GM18520 (cell line): ENCODE measurements around the gene ZBTB20.

Experiments used
- ATAC-seq: cut with Tn5 transposase; IDR thresholded peaks from one replicate; pipeline ENCODE4 v1.9.1; 2021; ENCODE audit not compliant: unreplicated experiment

The ZBTB20 gene

DNA sequence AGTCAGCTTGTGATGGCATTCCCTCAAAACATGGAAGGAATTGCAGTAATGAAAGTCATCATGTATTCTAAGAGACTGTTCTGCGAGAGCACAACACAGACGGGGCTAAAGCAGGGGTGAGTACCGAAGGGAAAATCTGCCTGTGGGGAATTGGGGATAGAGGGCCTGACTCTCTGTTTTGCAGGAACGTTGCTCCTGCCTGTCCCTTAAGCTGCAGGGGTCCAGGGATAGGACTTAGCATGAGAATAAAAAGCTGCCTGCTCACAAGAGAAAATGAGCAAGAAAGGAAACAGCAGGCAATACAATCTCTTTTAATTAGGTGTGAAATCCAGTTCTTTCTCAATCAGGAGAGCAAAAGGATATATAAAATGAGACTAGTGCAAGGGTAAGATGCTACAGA, 791.0 kb downstream of the ZBTB20 start:
- ATAC-seq: no peak

DNA sequence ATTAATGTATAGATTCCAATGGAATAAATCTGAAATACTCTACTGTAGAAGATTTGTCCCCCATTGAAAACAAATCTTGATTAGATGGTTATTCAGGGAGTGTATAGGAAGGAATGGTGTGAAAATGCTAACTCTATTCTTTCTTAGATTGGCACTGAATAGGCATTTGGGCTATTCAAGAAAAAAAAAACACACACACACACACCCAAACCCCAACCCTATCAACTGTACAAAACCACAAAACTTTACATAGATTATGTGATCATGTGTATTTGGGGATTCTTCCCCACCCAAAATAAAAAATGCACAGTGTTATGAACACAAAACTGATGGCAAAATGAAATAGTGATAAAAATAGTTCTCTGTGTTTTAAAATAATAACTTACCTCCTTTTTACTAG, 791.4 kb downstream of the ZBTB20 start:
- ATAC-seq: no peak

DNA sequence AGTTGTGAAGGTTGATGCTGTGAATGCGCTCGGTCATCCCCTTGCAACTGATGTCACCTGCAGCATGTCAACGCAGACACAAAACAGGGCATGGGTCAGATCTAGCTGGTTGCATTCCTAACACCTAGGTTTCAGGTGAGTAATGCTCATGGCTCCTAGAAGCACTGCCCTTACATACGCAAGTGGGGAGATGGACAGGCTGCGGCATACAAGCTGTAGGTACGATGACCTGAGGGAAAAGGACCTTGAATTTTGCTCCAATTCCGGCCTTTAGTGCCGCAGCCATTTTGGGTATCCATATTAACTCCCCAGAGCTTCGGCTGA, 795.3 kb downstream of the ZBTB20 start:
- ATAC-seq: no peak

DNA sequence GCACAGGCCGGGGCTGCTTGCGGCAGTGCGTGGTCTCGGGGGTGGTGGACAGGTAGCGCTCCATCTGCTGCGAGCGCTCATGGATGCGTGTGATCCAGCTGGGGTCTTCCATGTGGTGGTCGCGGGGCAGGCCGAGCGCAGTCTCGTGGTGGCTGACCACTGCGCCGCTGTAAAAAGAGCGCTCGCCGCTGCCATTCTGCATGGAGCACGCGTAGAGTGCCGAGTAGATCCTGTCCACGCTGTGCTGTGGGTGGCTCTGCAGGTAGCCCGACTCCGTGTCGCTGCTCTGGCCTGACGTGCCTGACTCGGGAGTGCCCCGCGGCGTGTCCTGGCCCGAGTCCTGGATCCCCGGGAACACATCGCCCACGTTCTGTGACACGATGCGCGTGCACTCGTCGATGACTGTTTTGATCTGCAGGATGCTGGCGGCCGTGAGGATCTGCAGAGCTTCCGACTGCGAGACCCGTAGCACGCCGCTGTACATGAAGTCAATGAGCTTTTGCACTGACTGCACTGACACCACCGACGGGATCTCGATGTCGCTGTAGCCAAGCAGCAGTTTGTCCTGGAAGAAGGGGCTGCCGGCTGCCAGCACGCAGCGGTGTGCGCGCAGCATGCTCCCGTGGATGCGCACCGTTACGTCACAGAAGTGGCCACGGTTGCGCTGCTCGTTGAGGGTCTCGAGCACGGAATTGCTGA, 795.8 kb downstream of the ZBTB20 start:
- no peak for ATAC-seq

DNA sequence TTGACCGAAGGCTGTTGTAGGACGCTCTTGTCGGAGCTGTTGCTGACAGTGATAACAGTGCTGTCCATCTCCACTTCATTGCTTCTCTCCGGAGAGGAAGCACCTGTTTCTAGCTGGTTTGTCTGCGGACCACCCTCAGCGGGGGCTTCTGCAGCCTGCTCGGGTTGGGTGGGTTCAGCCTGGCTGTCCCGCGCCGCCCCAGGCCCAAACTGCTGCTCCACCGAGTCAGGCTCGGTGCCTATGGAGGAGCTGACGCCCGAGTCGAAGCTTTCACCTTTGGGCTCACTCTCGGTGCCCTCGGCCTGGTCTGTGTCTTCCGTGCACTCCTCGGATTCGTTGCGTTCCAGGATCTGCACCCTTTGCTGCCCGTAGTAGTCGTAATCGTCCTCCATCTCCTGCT, 796.4 kb downstream of the ZBTB20 start:
- ATAC-seq: no peak

DNA sequence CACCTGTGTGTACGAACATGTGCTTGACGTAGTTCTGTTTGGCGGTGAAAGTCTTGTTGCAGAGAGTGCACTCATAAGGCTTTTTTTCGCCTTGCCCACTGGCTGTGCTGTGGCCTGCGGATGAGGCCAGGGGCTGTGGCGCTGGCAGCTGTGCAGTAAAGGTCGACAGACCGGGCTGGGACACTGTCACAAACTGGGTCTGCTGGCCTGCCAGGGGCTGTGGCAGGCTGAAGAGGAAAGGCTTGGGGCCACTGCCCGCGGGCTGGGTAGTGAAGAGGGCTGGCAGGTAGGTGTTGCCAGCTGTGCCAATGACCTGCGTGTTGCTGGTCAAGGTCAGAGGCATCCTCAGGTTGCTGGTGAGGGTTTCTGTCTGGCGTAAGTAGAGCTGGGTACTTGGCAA, 796.8 kb downstream of the ZBTB20 start:
- ATAC-seq: no peak

DNA sequence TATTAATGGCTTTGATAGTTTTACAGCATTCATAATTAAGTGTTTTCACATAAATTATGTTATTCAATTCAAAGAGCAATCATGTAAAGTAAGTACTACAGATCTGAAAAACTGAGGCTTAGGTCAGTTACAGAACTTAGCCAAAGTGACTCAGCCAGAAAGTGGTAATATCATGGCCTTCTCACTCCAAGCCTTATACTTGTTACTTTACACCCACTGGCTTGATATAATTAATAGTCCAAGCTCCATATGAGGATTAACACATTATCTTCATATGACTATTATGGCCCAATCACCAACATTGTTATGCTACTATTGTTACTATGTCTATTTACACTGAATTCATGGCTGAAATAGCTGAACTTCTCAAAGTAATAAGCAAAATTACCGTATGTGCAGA, 802.6 kb downstream of the ZBTB20 start:
- no peak for ATAC-seq

DNA sequence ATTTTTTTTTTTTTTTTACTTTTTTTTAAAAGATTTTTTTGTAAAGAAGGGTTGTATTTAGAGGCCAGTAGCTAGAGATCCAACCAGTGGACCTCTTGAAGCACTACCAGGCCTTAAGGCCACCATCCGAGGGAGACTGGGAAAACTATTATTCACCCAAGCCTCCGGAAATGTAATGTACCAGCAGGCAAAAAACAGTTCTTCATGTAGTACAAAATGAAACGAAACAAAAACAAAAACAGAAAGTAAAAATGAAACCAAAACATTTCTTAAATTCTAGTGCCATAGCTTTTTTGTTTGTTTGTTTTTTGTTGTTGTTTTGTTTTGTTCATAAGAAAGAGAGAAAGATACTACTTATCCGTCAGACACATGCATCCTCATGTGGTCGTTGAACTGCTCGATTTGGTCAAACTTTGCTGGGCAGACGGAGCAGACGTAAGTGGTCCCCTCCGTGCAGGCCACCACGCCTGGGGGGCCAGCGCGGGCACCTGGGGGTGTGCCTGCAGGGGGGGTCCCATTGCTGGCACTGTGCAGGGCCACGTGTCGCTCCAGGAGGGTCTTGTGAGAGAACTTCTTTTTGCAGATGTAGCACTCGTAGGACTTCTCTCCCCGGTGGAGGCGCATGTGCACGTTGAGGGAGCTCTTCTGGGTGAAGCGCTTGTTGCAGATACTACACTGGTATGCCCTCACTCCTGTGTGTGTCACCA, 808.3 kb downstream of the ZBTB20 start:
- no peak for ATAC-seq

DNA sequence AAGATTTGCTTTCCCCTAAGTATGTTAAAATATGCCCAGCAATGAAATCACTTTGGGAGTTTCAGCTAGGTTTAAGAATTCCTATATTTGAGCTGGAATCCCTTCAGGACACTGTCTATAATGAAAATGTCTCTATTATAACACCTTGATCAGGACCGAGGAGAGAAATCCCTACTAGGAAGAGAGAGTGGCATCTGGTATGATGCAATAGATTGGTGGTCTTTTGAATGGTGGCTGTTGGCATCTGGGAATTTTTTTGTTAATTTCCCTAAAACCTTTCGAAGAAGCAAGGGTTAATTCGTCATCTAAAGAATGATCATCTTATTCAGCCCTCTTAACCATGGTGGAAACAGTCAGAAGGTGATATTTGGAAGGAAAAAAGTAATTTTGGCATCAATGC, 810.2 kb downstream of the ZBTB20 start:
- ATAC-seq: no peak

DNA sequence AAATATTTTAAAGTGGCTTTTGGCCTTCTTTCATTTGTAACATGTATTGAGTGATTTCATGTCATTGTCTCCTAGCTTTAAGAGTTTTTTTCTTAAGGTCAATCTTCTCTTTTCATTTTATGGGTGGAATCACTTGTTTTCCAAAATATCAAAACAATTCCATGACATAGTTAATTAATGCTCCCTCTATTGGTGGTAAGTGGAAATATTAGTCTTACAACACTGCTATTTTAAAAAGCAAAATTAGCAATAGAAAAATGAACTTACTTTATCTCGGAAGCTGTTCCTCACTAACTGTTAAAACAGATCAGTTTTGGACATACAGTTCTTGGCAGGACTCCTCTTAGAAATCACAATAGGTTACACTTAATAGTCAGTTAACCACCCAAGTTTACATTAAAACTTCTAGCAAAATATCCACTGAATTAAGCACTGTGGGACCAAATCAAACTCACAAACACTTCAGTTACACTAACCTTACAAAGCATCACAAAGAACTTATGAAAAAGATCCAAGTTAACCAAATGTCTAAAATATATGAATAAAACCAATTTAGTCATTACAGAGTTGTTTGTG, 810.9 kb downstream of the ZBTB20 start:
- no peak for ATAC-seq

DNA sequence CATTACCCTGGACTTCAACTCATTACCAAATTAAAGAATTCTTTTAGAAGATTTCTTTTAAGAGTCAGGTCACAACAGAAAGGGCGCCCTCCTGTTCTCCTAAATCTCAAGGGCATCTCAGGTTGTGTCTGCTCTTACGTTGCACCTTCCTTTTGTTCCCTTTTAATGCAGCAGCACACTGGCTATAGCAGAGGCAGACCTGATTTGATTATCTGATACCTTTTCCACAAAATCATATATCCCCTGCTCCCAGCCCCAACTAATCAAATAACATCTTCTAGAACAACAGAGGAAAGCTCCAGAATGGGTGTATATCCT, 813.2 kb downstream of the ZBTB20 start:
- no peak for ATAC-seq

DNA sequence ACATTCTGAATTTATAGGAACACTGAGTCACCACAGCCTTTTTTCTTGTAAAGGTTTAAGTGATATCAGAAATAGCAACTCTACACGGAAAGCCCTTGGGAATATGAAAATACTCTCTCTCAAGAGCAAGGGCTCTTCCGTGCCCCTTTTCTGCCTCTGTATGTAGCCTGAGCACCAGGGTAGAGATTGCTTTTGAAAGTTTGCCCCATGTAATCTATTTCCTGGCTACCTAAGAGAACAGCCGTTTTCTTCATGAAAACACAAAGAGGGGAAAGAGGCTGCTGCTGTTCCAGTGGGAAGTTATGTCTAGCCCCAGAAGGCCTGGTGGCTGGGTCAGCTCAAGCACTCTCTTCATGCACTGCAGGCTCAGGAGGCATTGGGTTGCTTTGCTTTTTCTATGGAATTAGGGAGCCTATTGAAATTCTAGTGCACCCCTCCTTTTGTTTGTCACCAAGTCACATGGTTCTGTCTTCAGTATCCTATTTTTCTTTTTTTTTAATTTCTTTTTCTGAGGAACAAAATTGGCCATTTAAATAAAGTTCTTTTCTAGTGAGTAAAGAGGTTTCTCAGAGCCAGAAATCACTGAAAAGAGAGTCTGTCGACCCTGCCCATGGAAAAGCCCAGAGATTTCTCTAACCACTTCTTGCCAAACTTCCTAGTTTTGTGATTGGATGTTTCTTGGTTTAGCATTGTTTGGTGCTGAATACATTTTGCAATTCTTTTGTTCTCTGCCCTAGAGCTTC, 813.7 kb downstream of the ZBTB20 start:
- ATAC-seq: no peak

DNA sequence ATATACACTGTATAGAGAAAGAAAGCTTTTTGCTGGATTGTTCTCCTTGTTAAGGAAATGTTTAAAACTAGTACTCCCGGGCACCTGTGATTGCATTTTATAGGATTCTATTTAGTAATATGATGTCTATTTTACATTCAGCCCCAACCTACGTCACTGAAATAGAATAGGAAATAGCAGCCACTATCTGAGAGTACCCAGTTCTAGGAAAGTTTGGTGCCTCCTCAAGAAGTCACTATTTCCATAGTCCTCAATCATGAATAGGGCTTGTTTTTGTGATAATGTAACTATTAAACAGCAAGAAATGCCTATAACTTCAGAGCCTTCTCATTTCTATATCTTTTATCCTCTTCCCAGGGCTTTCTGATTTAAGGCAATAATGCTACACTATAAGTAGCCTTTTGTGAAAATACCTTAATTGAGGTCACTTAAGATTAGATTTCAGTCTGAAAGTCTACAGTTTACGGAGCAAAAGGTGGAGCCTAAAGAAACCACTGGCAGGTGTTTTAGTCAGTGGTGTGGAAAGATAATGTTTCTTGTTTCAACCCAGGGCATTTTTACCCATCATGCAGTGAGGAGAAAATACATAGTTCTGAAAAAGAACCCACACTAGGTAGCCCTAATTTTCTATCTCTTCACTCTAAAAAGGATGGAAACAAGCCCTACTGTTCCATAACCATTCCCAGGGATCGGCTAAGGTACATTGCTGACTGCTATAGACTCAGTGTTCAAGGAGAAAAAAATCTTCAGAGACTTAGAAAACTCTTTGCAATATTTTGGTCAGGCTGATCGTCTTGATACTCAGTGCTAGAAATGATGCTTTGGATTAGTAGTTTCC, 814.5 kb downstream of the ZBTB20 start:
- ATAC-seq: no peak

DNA sequence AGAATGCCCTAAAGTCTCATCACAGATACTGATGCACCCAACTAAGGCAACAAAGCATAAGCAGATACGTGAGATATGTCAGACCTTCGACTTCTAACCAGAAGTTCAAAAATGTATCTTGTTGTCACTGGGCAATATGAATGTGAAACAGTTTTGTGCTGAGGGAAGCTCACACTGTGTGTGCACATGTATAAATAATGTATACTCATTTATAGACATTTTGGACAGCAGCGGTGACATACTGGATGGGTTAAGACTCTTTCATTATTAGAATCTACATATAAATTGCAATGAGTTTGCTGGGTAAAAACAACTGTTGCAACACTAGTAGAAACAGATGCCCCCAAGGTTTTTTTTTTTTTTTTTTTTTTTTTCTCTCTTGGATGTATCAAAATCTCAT, 815.4 kb downstream of the ZBTB20 start:
- no peak for ATAC-seq

DNA sequence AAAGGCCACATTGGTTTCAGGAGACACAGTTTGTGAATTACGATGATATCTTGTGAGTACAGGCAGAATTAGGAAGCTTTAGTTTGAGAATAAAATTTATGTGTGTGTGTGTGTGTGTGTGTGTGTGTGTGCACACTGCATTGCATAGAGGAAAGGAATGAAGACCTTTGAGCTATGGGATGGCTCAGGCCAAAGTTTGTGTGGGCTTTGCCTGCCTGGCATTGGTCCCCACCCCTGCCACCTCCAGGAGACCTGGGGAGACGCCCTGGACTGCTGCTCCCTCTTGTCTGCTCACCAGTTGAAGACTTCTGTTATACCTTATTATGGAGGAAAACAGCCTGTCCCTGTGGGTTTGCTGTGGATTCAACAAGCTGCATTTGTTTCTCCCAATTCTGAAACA, 816.1 kb downstream of the ZBTB20 start:
- no peak for ATAC-seq

DNA sequence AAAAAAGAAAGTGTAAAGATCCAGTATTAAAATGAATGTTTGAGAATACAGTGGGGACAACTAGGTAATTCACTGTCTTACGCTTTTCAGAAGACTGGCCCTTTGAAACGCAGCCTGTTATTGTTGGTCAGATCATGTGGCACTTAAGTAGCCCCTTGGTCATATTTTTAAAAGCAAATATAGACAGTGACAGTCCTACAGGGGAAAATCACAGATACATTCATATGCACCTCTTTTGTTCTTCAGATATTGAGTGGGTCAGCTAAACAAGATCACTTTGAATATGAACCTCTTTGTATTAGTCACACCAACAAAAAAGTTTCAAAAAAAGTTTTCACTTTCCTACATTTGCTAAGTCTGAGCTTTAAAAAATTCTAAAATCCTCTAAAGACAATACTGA, 817.3 kb downstream of the ZBTB20 start:
- peak; percentile 44 for ATAC-seq

DNA sequence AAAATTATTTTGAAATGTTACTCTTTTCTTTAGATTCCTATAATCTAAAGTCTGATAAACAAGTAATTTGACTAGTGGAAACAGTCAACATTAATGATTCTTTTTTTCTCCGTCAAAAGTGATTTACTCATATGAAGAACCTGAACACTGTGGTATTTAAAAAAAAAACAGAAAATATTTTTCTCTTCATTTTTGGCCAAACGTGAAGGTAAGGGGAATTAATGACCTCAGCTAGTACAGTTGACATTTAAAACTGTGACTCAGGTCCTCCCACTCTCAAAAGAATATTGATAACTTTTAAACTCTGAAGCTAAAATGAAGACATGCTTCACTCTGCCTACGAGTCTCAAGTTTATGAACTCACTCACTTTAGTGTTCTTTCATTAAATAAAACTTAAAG, 818.7 kb downstream of the ZBTB20 start:
- ATAC-seq: no peak

DNA sequence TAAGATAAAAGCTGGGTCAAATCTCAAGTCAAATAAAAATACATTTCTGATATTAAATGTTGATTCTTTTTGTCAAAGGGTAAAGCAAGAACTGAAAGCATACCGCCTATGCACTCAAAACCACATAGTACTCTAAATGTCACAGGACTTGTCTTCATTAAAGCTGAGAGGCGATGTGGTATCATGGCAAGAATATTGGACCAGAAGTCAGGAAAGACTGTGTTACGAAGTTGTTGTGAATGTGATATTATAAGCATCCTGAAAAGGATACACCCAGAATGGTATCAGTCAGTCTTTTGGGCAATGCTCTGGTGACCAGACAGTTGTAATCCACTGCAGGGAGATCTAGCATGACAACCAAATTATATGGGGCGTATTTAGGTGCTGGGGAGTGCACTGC, 819.4 kb downstream of the ZBTB20 start:
- ATAC-seq: no peak

DNA sequence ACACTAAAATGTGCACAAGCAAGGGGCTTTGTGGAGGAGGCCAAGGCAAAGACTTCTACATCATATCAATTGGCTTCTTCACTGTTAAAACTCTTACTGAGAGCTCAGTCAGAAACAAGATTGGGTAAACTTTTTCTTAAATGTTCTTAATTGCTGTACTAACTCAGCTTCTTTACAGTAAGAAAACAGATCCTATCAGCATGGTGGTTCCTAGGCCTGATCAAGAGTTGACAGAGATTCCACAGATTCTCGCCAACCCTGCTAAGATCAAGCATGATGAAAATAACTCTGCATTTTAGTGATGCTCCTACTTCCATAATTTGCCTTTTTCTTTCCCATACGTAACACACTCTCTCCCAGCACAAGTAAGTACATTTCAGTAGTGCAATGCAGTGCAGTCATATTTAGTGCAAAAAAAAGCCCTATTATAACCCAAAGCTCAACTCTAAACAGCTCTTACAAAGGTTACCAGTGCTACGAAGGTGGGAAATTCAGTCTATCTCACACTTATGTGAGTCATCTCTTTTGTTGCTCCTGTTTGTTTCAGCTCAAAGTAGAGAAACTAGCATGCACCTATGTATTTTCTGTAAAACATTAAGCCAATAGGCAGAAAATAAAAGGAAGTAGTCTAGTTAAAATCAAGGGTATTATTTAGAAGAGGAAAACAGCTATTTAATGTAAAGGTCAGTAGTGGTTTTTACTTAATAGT, 823.4 kb downstream of the ZBTB20 start:
- ATAC-seq: peak; percentile 72

DNA sequence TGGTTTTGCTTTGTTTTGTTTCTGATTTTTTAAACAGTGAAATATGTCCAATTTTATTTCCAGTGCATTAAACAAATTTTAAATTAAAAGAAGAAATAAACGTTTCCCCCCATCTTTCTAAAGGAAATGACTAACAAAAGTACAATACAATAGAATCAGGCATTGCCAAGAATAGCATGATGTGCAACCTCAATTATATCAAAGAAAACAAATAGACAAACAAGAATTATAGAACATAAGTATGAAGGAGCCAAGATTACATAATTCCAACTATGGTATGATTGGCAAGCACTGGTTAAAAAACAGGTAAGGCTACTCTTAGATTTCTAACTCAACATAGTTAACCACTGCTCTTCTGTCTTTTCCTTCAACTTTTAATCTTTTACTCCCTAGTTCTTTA, 826.8 kb downstream of the ZBTB20 start:
- ATAC-seq: no peak

DNA sequence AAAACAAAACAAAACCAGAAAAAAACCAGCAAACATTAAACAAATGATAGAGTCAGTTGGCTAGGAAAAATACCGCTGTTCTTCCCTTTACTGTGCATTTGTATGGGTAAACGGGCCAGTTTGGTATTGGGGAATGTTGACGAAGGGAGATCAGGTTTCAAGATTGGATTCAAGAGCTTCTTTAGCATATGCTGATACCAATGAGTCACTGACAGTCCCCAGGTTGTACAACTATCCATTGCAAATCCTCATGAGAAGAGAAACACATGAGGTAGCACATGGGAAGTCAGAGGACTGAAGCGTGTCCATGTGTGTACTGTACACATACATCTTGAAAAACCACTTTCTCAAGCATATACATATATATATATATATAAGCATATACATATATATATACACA, 827.6 kb downstream of the ZBTB20 start:
- no peak for ATAC-seq
